H1 (cell line): Measurements from ENCODE around the gene CXCL14. TPM values are rescaled to one million over a fixed set of nuclear protein-coding genes. Genes with fewer than 3 reads are reported as not detected.

ENCODE experiments used
- CTCF ChIA-PET: fragments of 300-600 bp; sonication (Branson Sonifier 250); formaldehyde crosslinking; loops from one replicate; lab custom pipeline; 2021; ENCODE audit not compliant: partially characterized antibody; lab: Charles Lee
- POLR2A ChIA-PET: fragments of 300-600 bp; sonication (Branson Sonifier 250); formaldehyde crosslinking; loops from one replicate; lab custom pipeline; 2021; ENCODE audit warnings: inconsistent platforms; ENCODE audit not compliant: partially characterized antibody; lab: Charles Lee
- DNase-seq, 2 experiments: peaks; one replicate each; pipeline versions ENCODE4 v3.0.0 to v3.0.0-alpha.2; 2010 to 2022; ENCODE audit warnings: low spot score in 2 of 2, low read depth in 1 of 2, mixed read lengths in 1 of 2
- FAIRE-seq: peaks from 2 replicates; lab custom pipeline; 2011; peaks lifted over from hg19 to GRCh38; lab: Jason Lieb, UNC
- H2AFZ ChIP-seq: 2 replicates; pipeline ENCODE4 v1.8.1; 2012; ENCODE audit warnings: low read length, inconsistent platforms
- H2AK5ac ChIP-seq: 2 replicates; pipeline ENCODE4 v1.6.1; 2013; ENCODE audit warnings: low read depth, low read length
- H2BK120ac ChIP-seq: replicated peaks from 2 replicates; pipeline ENCODE3; 2013; ENCODE audit warnings: low read depth, low read length, inconsistent platforms
- H2BK12ac ChIP-seq: 2 replicates; pipeline ENCODE4 v1.6.1; 2013; ENCODE audit warnings: low read depth, low read length
- H2BK15ac ChIP-seq: 2 replicates; pipeline ENCODE4 v1.6.1; 2013; ENCODE audit warnings: low read length
- H2BK20ac ChIP-seq: 2 replicates; pipeline ENCODE4 v1.6.1; 2013; ENCODE audit warnings: low read length
- H2BK5ac ChIP-seq: 2 replicates; pipeline ENCODE4 v1.6.1; 2013; ENCODE audit warnings: low read depth, low read length
- H3K14ac ChIP-seq: 2 replicates; pipeline ENCODE4 v1.6.1; 2013; ENCODE audit warnings: inconsistent platforms; ENCODE audit not compliant: insufficient read length
- H3K18ac ChIP-seq: 2 replicates; pipeline ENCODE4 v1.6.1; 2013; ENCODE audit warnings: low read length; ENCODE audit errors: extremely low read depth
- H3K23ac ChIP-seq: 2 replicates; pipeline ENCODE4 v1.6.1; 2013; ENCODE audit warnings: inconsistent platforms; ENCODE audit not compliant: insufficient read length
- H3K23me2 ChIP-seq: 2 replicates; pipeline ENCODE4 v1.6.1; 2013; ENCODE audit warnings: low read depth, low read length
- H3K27ac ChIP-seq: 2 replicates; pipeline ENCODE4 v1.6.1; 2011; ENCODE audit warnings: low read depth, low read length, inconsistent platforms
- H3K27me3 ChIP-seq, 4 experiments: replicated peaks in 1 of 4; 1 replicate in 1 of 4; 2 replicates in 3 of 4; pipeline versions ENCODE4 v1.6.1 to v1.8.1; 2011 to 2013; ENCODE audit warnings: low read length in 3 of 4, mild to moderate bottlenecking in 3 of 4, inconsistent platforms in 2 of 4, mixed read lengths in 2 of 4, moderate library complexity in 1 of 4; ENCODE audit not compliant: control insufficient read depth in 3 of 4, insufficient read depth in 3 of 4; ENCODE audit errors: extremely low read depth in 1 of 4
- H3K36me3 ChIP-seq, 4 experiments: 2 replicates each; pipeline versions ENCODE4 v1.6.1 to v1.8.1; 2011 to 2013; ENCODE audit warnings: mild to moderate bottlenecking in 4 of 4, low read length in 3 of 4, moderate library complexity in 2 of 4, control low read depth in 1 of 4, inconsistent platforms in 1 of 4; ENCODE audit not compliant: insufficient read depth in 4 of 4, control insufficient read depth in 2 of 4
- H3K4ac ChIP-seq: replicated peaks from 2 replicates; pipeline ENCODE3; 2013; ENCODE audit warnings: low read length, low read depth, mixed read lengths, inconsistent platforms; ENCODE audit not compliant: insufficient read length
- H3K4me1 ChIP-seq, 4 experiments: replicated peaks in 1 of 4; 1 replicate in 1 of 4; 2 replicates in 3 of 4; pipeline versions ENCODE4 v1.6.1 to v1.8.1; 2011 to 2013; ENCODE audit warnings: low read length in 3 of 4, inconsistent platforms in 2 of 4, mixed read lengths in 1 of 4; ENCODE audit not compliant: insufficient read depth in 4 of 4, control insufficient read depth in 3 of 4
- H3K4me2 ChIP-seq, 2 experiments: 2 replicates each; pipeline versions ENCODE4 v1.6.1 to v1.8.1; 2011 to 2013; ENCODE audit warnings: low read depth in 2 of 2, low read length in 2 of 2, control low read depth in 1 of 2, inconsistent platforms in 1 of 2, mild to moderate bottlenecking in 1 of 2; ENCODE audit not compliant: insufficient read depth in 1 of 2
- H3K4me3 ChIP-seq, 4 experiments: fragments of 200-600, 300-600 bp in 1 of 4; sonication (generic), shearing (Covaris generic), sonication (Bioruptor Twin) in 1 of 4; 2 replicates each; pipeline versions ENCODE4 v1.5.1 to v1.8.1; 2011 to 2016; ENCODE audit warnings: low read length in 4 of 4, low read depth in 3 of 4, control low read depth in 2 of 4, inconsistent platforms in 2 of 4, mild to moderate bottlenecking in 2 of 4, mixed read lengths in 1 of 4, moderate library complexity in 1 of 4; ENCODE audit not compliant: insufficient read depth in 2 of 4; ENCODE audit errors: extremely low read depth in 1 of 4
- H3K56ac ChIP-seq: replicated peaks from 2 replicates; pipeline ENCODE3; 2013; ENCODE audit warnings: low read depth, mild to moderate bottlenecking, mixed read lengths, low read length, inconsistent platforms; ENCODE audit not compliant: insufficient read length
- H3K79me1 ChIP-seq: 2 replicates; pipeline ENCODE4 v1.6.1; 2013; ENCODE audit warnings: low read depth, low read length, control low read depth
- H3K79me2 ChIP-seq, 2 experiments: 2 replicates each; pipeline versions ENCODE4 v1.6.1 to v1.8.1; 2012 to 2013; ENCODE audit warnings: low read length in 2 of 2, mild to moderate bottlenecking in 2 of 2, inconsistent platforms in 1 of 2; ENCODE audit not compliant: insufficient read depth in 2 of 2, control insufficient read depth in 1 of 2
- H3K9ac ChIP-seq, 4 experiments: replicated peaks in 1 of 4; 1 replicate in 1 of 4; 2 replicates in 3 of 4; pipeline versions ENCODE4 v1.6.1 to v1.8.1; 2011 to 2013; ENCODE audit warnings: low read depth in 3 of 4, low read length in 3 of 4, control low read depth in 2 of 4, mild to moderate bottlenecking in 2 of 4, moderate library complexity in 2 of 4, inconsistent platforms in 1 of 4; ENCODE audit errors: extremely low read depth in 1 of 4
- H3K9me3 ChIP-seq, 2 experiments: 2 replicates each; pipeline versions ENCODE4 v1.6.1 to v1.8.1; 2012 to 2013; ENCODE audit warnings: mild to moderate bottlenecking in 2 of 2, moderate library complexity in 2 of 2, control low read depth in 1 of 2, inconsistent platforms in 1 of 2, low read depth in 1 of 2, low read length in 1 of 2, mixed read lengths in 1 of 2; ENCODE audit not compliant: insufficient read depth in 2 of 2
- H4K20me1 ChIP-seq, 2 experiments: replicated peaks in 1 of 2; 2 replicates each; pipeline versions ENCODE3 to v1.8.1; 2011 to 2013; ENCODE audit warnings: inconsistent platforms in 2 of 2, low read length in 2 of 2, mild to moderate bottlenecking in 1 of 2; ENCODE audit not compliant: insufficient read depth in 2 of 2, control insufficient read depth in 1 of 2
- H4K5ac ChIP-seq: 2 replicates; pipeline ENCODE4 v1.6.1; 2013; ENCODE audit warnings: low read length, low read depth, mixed read lengths, inconsistent platforms; ENCODE audit not compliant: insufficient read length
- H4K8ac ChIP-seq: 2 replicates; pipeline ENCODE4 v1.8.0; 2013; ENCODE audit warnings: mild to moderate bottlenecking, moderate library complexity, low read length, inconsistent platforms; ENCODE audit not compliant: insufficient read depth; ENCODE audit errors: extremely low read depth
- H4K91ac ChIP-seq: replicated peaks from 2 replicates; pipeline ENCODE3; 2013; ENCODE audit warnings: low read length, mixed read lengths, inconsistent platforms; ENCODE audit not compliant: insufficient read length
- GABPA ChIP-seq: IDR thresholded peaks from 2 replicates; pipeline ENCODE4 v1.6.1; 2011; ENCODE audit warnings: mild to moderate bottlenecking, low read length, moderate library complexity, borderline replicate concordance; ENCODE audit not compliant: insufficient read depth
- HDAC2 ChIP-seq, 2 experiments: fragments of 300-600 bp in 1 of 2; sonication (generic) in 1 of 2; IDR thresholded peaks; 2 replicates each; pipeline ENCODE4 v1.6.1; 2011 to 2012; ENCODE audit warnings: low read depth in 2 of 2, low read length in 2 of 2, mild to moderate bottlenecking in 2 of 2, moderate library complexity in 2 of 2, borderline replicate concordance in 1 of 2, inconsistent platforms in 1 of 2
- KDM1A ChIP-seq: fragments of 200-600, 300-600 bp; sonication (generic); IDR thresholded peaks from 2 replicates; pipeline ENCODE4 v1.7.1; 2016; ENCODE audit warnings: mild to moderate bottlenecking, low read length, borderline replicate concordance
- MAFK ChIP-seq: IDR thresholded peaks from 2 replicates; pipeline ENCODE4 v1.6.1; 2012; ENCODE audit warnings: low read depth, mild to moderate bottlenecking, improper control_type of control experiment, low read length
- POLR2AphosphoS5 ChIP-seq: IDR thresholded peaks from 2 replicates; pipeline ENCODE4 v1.6.1; 2011; ENCODE audit warnings: low read depth, low read length
- RXRA ChIP-seq: IDR thresholded peaks from 2 replicates; pipeline ENCODE4 v1.6.1; 2011; ENCODE audit warnings: low read depth, mild to moderate bottlenecking, low read length, moderate library complexity; ENCODE audit not compliant: insufficient read depth
- SP4 ChIP-seq: IDR thresholded peaks from 2 replicates; pipeline ENCODE4 v1.6.1; 2012; ENCODE audit warnings: low read length, inconsistent platforms
- SRF ChIP-seq: IDR thresholded peaks from 2 replicates; pipeline ENCODE4 v1.6.1; 2011; ENCODE audit warnings: mild to moderate bottlenecking, low read depth, low read length, moderate library complexity
- TEAD4 ChIP-seq: IDR thresholded peaks from 2 replicates; pipeline ENCODE4 v1.6.1; 2012; ENCODE audit warnings: low read depth, low read length, inconsistent platforms, mixed read lengths
- WGBS, 2 experiments: shearing (Covaris generic) in 1 of 2; methylation state at CpG; one replicate each; pipeline versions ENCODE4 v1.1.6 to v1.1.7; 2013 to 2015; ENCODE audit warnings: low lambda C conversion rate in 2 of 2, mixed read lengths in 2 of 2, inconsistent platforms in 1 of 2, low coverage in 1 of 2, missing lambda C conversion rate in 1 of 2; ENCODE audit not compliant: insufficient replicate concordance in 2 of 2, insufficient coverage in 1 of 2, insufficient read length in 1 of 2; ENCODE audit errors: extremely low coverage in 1 of 2, missing lambda C conversion rate in 1 of 2; 5-methylcytosine and 5-hydroxymethylcytosine counted together
- polyA plus RNA-seq, 7 experiments: library from polyadenylated mRNA; depleted of rRNA in 3 of 7; stranded (reverse) in 5 of 7; unstranded in 2 of 7; fragments of >200 nt in 5 of 7; fragments of 200-250 nt in 2 of 7; gene quantifications; 1 replicate in 5 of 7; 2 replicates in 1 of 7; 4 replicates in 1 of 7; pipeline versions ENCODE4 v1.2.1 to v1.2.3, GENCODE V29; 2011 to 2013; ENCODE audit warnings: missing spikeins in 2 of 7, mixed read lengths in 2 of 7
- total RNA-seq: library from RNA; stranded (reverse); fragmentation: NEBNext Ultra II Directional; extraction: Animal tissue kit (Norgen Biotek cat#: 25700); gene quantifications from 2 replicates; pipeline ENCODE4 v1.2.1, GENCODE V29; 2021
- TF ChIP-seq, protein P1 (sequence below), 3 experiments: IDR thresholded peaks; 1 replicate in 2 of 3; 2 replicates in 1 of 3; pipeline versions ENCODE4 v1.5.1 to v1.6.1; 2011; ENCODE audit warnings: low read length in 3 of 3, mild to moderate bottlenecking in 3 of 3, inconsistent platforms in 2 of 3, low read depth in 1 of 3, moderate library complexity in 1 of 3; ENCODE audit not compliant: insufficient read depth in 1 of 3; ENCODE audit errors: control extremely low read depth in 1 of 3

CXCL14 gene
- total and polyA plus RNA-seq, 2 of the 8 experiments (the other 6 are each of a cell fraction or from before 2014, with no cell fraction given): 1.5 to 1.8 TPM

DNA sequence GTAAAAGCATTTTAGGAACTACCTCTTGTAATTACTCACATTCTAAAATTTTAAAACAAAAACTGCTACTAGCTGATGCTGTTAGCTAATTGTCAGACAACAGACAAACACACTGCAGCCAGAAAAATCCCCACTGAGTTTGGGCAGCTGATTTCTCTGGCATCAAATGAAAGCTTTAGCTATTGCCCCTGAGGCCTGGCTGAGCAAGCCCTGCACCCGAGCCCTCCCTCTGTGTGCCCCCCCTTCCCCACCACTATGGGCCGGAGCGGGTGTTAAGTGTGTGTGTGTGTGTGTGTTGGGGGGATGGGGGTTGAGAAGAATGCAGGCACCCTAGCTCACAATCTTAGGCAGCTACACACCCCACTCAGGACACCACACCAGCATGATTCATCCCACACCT lies 45.5 kb downstream of the CXCL14 start:
- Histone ChIP-seq H2AFZ (no peak overlapping the region), H3K4me2 (no peak overlapping the region), H3K18ac (no peak overlapping the region), H2AK5ac (no peak overlapping the region), H3K14ac (no peak overlapping the region), H2BK5ac (no peak overlapping the region), H3K9me3 (peaks cover 9 to 15% of the 10 kb centered on the region in 2 experiments), H4K8ac (no peak overlapping the region), H3K27ac (no peak overlapping the region), H3K56ac (no peak overlapping the region), H3K79me2 (no peaks in the 10 kb centered on the region), H3K79me1 (no peaks in the 10 kb centered on the region), H2BK12ac (no peak overlapping the region), H3K23ac (no peak overlapping the region), H2BK120ac (no peak overlapping the region), H4K91ac (no peak overlapping the region), H3K9ac (no peak overlapping the region), H4K5ac (no peak overlapping the region), H2BK15ac (no peak overlapping the region), H3K27me3 (peaks cover 74 to 99% (median 92%) of the 10 kb centered on the region in 4 experiments), H3K4me3 (no peak overlapping the region), H3K4ac (no peak overlapping the region), H3K4me1 (peaks cover 0 to 12% (median 11%) of the 10 kb centered on the region in 4 experiments; a peak in 6 of 7 replicates), H2BK20ac (no peak overlapping the region), H3K36me3 (peaks cover 0 to 11% (median 0%) of the 10 kb centered on the region in 4 experiments; a peak in 2 of 8 replicates), H4K20me1 (peaks cover 17 to 22% of the 10 kb centered on the region in 2 experiments), H3K23me2 (peaks cover 10% of the 10 kb centered on the region; the same call in 1 of the 2 replicates)
- CTCF ChIA-PET: interaction anchor here (0.6 to 7.0 kb wide), 8 partner anchors 12 to 71 kb away, joined by 3 to 77 read pairs (median 8); no protein-coding TSS in a partner anchor
- 51% methylated on average over 3 of the region's 3 CpGs; no CpG with 5 or more reads in 1 of the 2 experiments for WGBS, 2 experiments
- FAIRE-seq (no peak), DNase-seq (no peak)
- POLR2A ChIA-PET: interaction anchor here (0.7 to 1.2 kb wide), 3 partner anchors 43 to 629 kb away, joined by 3 to 4 read pairs (median 3); no protein-coding TSS in a partner anchor
- TF ChIP-seq HDAC2 (IDR thresholded peaks at IDR 0.05; ENCODE audit: borderline replicate concordance in 1 of 2, low read depth in 2 of 2, low read length in 2 of 2) (no peak), KDM1A (no peak), RXRA (no peak), SP4 (no peak), TEAD4 (no peak), GABPA (no peak), POLR2AphosphoS5 (no peak), MAFK (no peak), SRF (no peak)
- TF ChIP-seq, protein P1, sequence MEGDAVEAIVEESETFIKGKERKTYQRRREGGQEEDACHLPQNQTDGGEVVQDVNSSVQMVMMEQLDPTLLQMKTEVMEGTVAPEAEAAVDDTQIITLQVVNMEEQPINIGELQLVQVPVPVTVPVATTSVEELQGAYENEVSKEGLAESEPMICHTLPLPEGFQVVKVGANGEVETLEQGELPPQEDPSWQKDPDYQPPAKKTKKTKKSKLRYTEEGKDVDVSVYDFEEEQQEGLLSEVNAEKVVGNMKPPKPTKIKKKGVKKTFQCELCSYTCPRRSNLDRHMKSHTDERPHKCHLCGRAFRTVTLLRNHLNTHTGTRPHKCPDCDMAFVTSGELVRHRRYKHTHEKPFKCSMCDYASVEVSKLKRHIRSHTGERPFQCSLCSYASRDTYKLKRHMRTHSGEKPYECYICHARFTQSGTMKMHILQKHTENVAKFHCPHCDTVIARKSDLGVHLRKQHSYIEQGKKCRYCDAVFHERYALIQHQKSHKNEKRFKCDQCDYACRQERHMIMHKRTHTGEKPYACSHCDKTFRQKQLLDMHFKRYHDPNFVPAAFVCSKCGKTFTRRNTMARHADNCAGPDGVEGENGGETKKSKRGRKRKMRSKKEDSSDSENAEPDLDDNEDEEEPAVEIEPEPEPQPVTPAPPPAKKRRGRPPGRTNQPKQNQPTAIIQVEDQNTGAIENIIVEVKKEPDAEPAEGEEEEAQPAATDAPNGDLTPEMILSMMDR (IDR thresholded peaks at IDR 0.05; ENCODE audit: control extremely low read depth in 1 of 3, insufficient read depth in 1 of 3, low read depth in 1 of 3, low read length in 3 of 3): no peak
